HCT116 (cell line): ENCODE data around the gene UVRAG. TPM values are rescaled to one million over a fixed set of nuclear protein-coding genes. Genes with fewer than 3 reads are reported as not detected.

Experiments
- ATAC-seq: fragments of 200-7000 bp; cut with Tn5 transposase; 2 replicates; pipeline ENCODE4 v1.9.1; 2020; ENCODE audit warnings: mild to moderate bottlenecking, moderate library complexity
- BruUV-seq: library from RNA; stranded (reverse); fragments of 400-500 nt; replicated peaks from 2 replicates; lab custom pipeline; 2021; lab: Mats Ljungman, UMichigan
- CTCF ChIA-PET: fragments of 300-600 bp; sonication (Branson Sonifier 250); formaldehyde crosslinking; loops from one replicate; lab custom pipeline; 2021; ENCODE audit warnings: antibody characterized with exemption; lab: Charles Lee
- POLR2A ChIA-PET: fragments of 300-600, 350-600 bp; sonication (Branson Sonifier 250); formaldehyde crosslinking; loops from one replicate; lab custom pipeline; 2021; ENCODE audit warnings: antibody characterized with exemption; lab: Charles Lee
- RAD21 ChIA-PET, 2 experiments: fragments of 300-600 bp; sonication (Branson Sonifier 250); formaldehyde crosslinking; loops; one replicate each; lab custom pipeline; 2023; ENCODE audit warnings: low total read pairs in 2 of 2; ENCODE audit not compliant: uncharacterized antibody in 2 of 2, unreplicated experiment in 2 of 2, low non-redundant PET in 1 of 2; lab: Charles Lee
- DNase-seq: peaks from one replicate; pipeline ENCODE4 v3.0.0-alpha.2; 2010; ENCODE audit warnings: low read depth, low spot score
- H2AFZ ChIP-seq: fragments of 200-600 bp; shearing (Covaris generic), sonication (generic); 2 replicates; pipeline ENCODE4 v1.6.1; 2017; ENCODE audit warnings: low read depth, mixed run types, mixed read lengths, antibody characterized with exemption, low read length; ENCODE audit not compliant: poor library complexity, severe bottlenecking
- H3K27ac ChIP-seq: 2 replicates; pipeline ENCODE4 v1.5.1; 2012; ENCODE audit warnings: low read depth, low read length
- H3K27me3 ChIP-seq: fragments of 200-600 bp; sonication (generic); 2 replicates; pipeline ENCODE4 v1.6.1; 2016; ENCODE audit warnings: mixed run types, low read length, mixed read lengths; ENCODE audit not compliant: insufficient read depth
- H3K36me3 ChIP-seq, 2 experiments: fragments of 200-500 bp in 1 of 2; fragments of 200-600 bp in 1 of 2; sonication (Bioruptor generic) in 1 of 2; sonication (generic) in 1 of 2; 2 replicates each; pipeline versions ENCODE4 v1.5.1 to v1.6.1; 2014 to 2016; ENCODE audit warnings: low read length in 2 of 2, inconsistent platforms in 1 of 2, mixed read lengths in 1 of 2, mixed run types in 1 of 2; ENCODE audit not compliant: insufficient read depth in 2 of 2, control insufficient read depth in 1 of 2
- H3K4me1 ChIP-seq, 2 experiments: fragments of 200-600 bp in 1 of 2; sonication (generic) in 1 of 2; 2 replicates each; pipeline versions ENCODE4 v1.5.1 to v1.6.1; 2012 to 2017; ENCODE audit warnings: low read length in 2 of 2, inconsistent platforms in 1 of 2, mild to moderate bottlenecking in 1 of 2, mixed read lengths in 1 of 2, mixed run types in 1 of 2, moderate library complexity in 1 of 2; ENCODE audit not compliant: insufficient read depth in 2 of 2, control insufficient read depth in 1 of 2
- H3K4me2 ChIP-seq: fragments of 200-600 bp; sonication (generic); 2 replicates; pipeline ENCODE4 v1.6.1; 2017; ENCODE audit warnings: mixed run types, low read length, mixed read lengths
- H3K4me3 ChIP-seq, 2 experiments: fragments of 200-600 bp in 1 of 2; sonication (generic) in 1 of 2; replicated peaks in 1 of 2; 2 replicates each; pipeline ENCODE4 v1.5.1; 2011 to 2016; ENCODE audit warnings: low read length in 2 of 2, control low read depth in 1 of 2, low read depth in 1 of 2, mild to moderate bottlenecking in 1 of 2, mixed read lengths in 1 of 2, mixed run types in 1 of 2
- H3K79me2 ChIP-seq: fragments of 200-600 bp; sonication (generic); 2 replicates; pipeline ENCODE4 v1.6.1; 2017; ENCODE audit warnings: mild to moderate bottlenecking, mixed run types, low read length, moderate library complexity, mixed read lengths; ENCODE audit not compliant: insufficient read depth
- H3K9ac ChIP-seq: fragments of 200-600 bp; sonication (generic); 2 replicates; pipeline ENCODE4 v1.6.1; 2016; ENCODE audit warnings: low read length, mixed read lengths
- H3K9me2 ChIP-seq: fragments of 200-600 bp; sonication (generic), shearing (Covaris generic); 2 replicates; pipeline ENCODE4 v1.6.1; 2017; ENCODE audit warnings: mixed run types, mild to moderate bottlenecking, moderate library complexity; ENCODE audit not compliant: insufficient read depth
- H3K9me3 ChIP-seq, 2 experiments: fragments of 200-500 bp in 1 of 2; fragments of 200-600 bp in 1 of 2; sonication (Bioruptor generic) in 1 of 2; sonication (generic) in 1 of 2; 2 replicates each; pipeline ENCODE4 v1.6.1; 2014 to 2017; ENCODE audit warnings: low read length in 2 of 2, mixed read lengths in 2 of 2, inconsistent platforms in 1 of 2, low read depth in 1 of 2, mild to moderate bottlenecking in 1 of 2, mixed run types in 1 of 2, moderate library complexity in 1 of 2; ENCODE audit not compliant: control insufficient read depth in 1 of 2, insufficient read depth in 1 of 2
- H4K20me1 ChIP-seq: fragments of 200-600 bp; sonication (generic), shearing (Covaris generic); 2 replicates; pipeline ENCODE4 v1.6.1; 2017; ENCODE audit warnings: mixed run types, mild to moderate bottlenecking, moderate library complexity; ENCODE audit not compliant: insufficient read depth
- ATF3 ChIP-seq: IDR thresholded peaks from 2 replicates; pipeline ENCODE4 v1.6.1; 2012
- CEBPB ChIP-seq: IDR thresholded peaks from 2 replicates; pipeline ENCODE4 v1.6.1; 2012; ENCODE audit warnings: low read depth
- CTCF ChIP-seq, 3 experiments: fragments of 200-600 bp in 1 of 3; sonication (generic) in 1 of 3; IDR thresholded peaks in 2 of 3; conservative IDR thresholded peaks in 1 of 3; 2 replicates each; pipeline ENCODE4 v1.5.1; 2012 to 2017; ENCODE audit warnings: low read depth in 2 of 3, low read length in 2 of 3, antibody characterized with exemption in 1 of 3, borderline replicate concordance in 1 of 3, control low read depth in 1 of 3, mild to moderate bottlenecking in 1 of 3, mixed read lengths in 1 of 3, mixed run types in 1 of 3, moderate library complexity in 1 of 3; ENCODE audit not compliant: insufficient read depth in 1 of 3
- EZH2 ChIP-seq: fragments of 200-600 bp; sonication (generic); IDR thresholded peaks from 2 replicates; pipeline ENCODE4 v1.6.1; 2017; ENCODE audit warnings: antibody characterized with exemption, mixed run types
- JUND ChIP-seq: IDR thresholded peaks from 2 replicates; pipeline ENCODE4 v1.6.1; 2012
- MAX ChIP-seq: IDR thresholded peaks from 2 replicates; pipeline ENCODE4 v1.6.1; 2012
- POLR2A ChIP-seq: IDR thresholded peaks from 2 replicates; pipeline ENCODE4 v1.7.0; 2011; ENCODE audit warnings: borderline replicate concordance; ENCODE audit not compliant: insufficient read depth, insufficient read length; ENCODE audit errors: extremely low read depth
- POLR2AphosphoS5 ChIP-seq: IDR thresholded peaks from 2 replicates; pipeline ENCODE4 v1.6.1; 2011; ENCODE audit warnings: mild to moderate bottlenecking, low read depth, low read length, moderate library complexity
- REST ChIP-seq: IDR thresholded peaks from 2 replicates; pipeline ENCODE4 v1.6.1; 2012; ENCODE audit warnings: low read depth
- SP1 ChIP-seq: IDR thresholded peaks from 2 replicates; pipeline ENCODE4 v1.6.1; 2012; ENCODE audit warnings: low read depth
- SRF ChIP-seq: IDR thresholded peaks from 2 replicates; pipeline ENCODE4 v1.6.1; 2012; ENCODE audit warnings: low read depth
- YY1 ChIP-seq: IDR thresholded peaks from 2 replicates; pipeline ENCODE4 v1.6.1; 2011; ENCODE audit warnings: low read length, low read depth, moderate library complexity, mild to moderate bottlenecking; ENCODE audit not compliant: insufficient replicate concordance; ENCODE audit errors: extremely low read depth
- intact Hi-C: fragments of 100-400 bp; cut with micrococcal nuclease; formaldehyde crosslinking; loops from 2 replicates; pipeline ENCODE4 v1.10.0; 2022
- total RNA-seq: library from RNA; stranded (reverse); gene quantifications from one replicate; pipeline ENCODE4 v1.2.1, GENCODE V29; 2021; ENCODE audit not compliant: unreplicated experiment

The UVRAG gene
- total RNA-seq, 1 experiment from 2014 or later, result 12.3 TPM

DNA sequence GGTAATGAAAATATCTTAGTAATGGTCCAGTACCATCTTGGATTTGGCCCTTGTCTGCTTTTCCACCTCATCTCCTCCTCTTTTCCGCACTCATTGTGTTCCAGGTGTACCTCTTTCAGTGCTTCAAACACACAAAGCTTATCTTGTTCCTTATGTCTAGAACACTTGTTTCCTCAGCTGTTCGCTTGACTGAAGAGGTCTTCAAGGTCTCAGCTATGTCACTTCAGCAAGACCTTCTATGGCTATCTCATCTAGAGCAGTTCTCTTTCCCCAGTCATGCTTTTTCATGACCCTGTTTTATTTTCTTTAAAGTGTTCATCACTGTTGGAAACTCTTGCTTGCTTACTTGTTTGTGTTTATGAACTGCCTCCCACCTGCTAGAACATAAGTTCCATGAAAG is 47.4 kb downstream of the UVRAG start:
- no peak for TF ChIP-seq MAX
- TF ChIP-seq ATF3, result no peak
- TF ChIP-seq CTCF (IDR thresholded peaks at IDR 0.05 in 2 of 3, conservative IDR thresholded peaks at IDR 0.05 in 1 of 3; ENCODE audit: borderline replicate concordance in 1 of 3, insufficient read depth in 1 of 3, low read depth in 2 of 3, low read length in 2 of 3), result no peak
- no peak for TF ChIP-seq CEBPB
- TF ChIP-seq JUND, result no peak
- no peak for TF ChIP-seq SP1
- TF ChIP-seq POLR2AphosphoS5, result no peak
- no peak for TF ChIP-seq POLR2A
- TF ChIP-seq YY1, result no peak
- TF ChIP-seq EZH2, result no peak
- no peak for TF ChIP-seq REST
- TF ChIP-seq SRF, result no peak
- BruUV-seq, result no TSS peak
- Histone ChIP-seq H3K27ac (no peak overlapping the region), H3K9ac (no peak overlapping the region), H3K4me2 (no peak overlapping the region), H2AFZ (no peak overlapping the region), H3K27me3 (no peaks in the 10 kb centered on the region), H4K20me1 (no peaks in the 10 kb centered on the region), H3K4me3 (no peak overlapping the region), H3K9me2 (no peaks in the 10 kb centered on the region), H3K79me2 (no peaks in the 10 kb centered on the region), H3K9me3 (no peaks in the 10 kb centered on the region), H3K4me1 (no peaks in the 10 kb centered on the region), H3K36me3 (no peaks in the 10 kb centered on the region)
- POLR2A ChIA-PET, result no interaction called here
- intact Hi-C loops, result loop anchor here (10.0 kb wide), 1 partner anchor 418 kb away; no protein-coding TSS in a partner anchor
- DNase-seq (no peak), ATAC-seq (no peak)
- RAD21 ChIA-PET, result no interaction called here
- CTCF ChIA-PET, result no interaction called here
